Ishikawa (cell line): ENCODE results near the gene NUDT15.
A peak's percentile ranks its signal among the peaks of the same experiment; 100 is the strongest.

Source experiments
- CEBPB ChIP-seq: IDR thresholded peaks from 2 replicates; pipeline ENCODE4 v1.6.1; 2012
- CREB1 ChIP-seq: IDR thresholded peaks from 2 replicates; pipeline ENCODE4 v1.6.1; 2012; ENCODE audit warnings: low read depth
- EGR1 ChIP-seq: IDR thresholded peaks from 2 replicates; pipeline ENCODE4 v1.6.1; 2012
- EP300 ChIP-seq: IDR thresholded peaks from 2 replicates; pipeline ENCODE4 v1.6.1; 2012; ENCODE audit warnings: borderline replicate concordance
- FOXM1 ChIP-seq: IDR thresholded peaks from 2 replicates; pipeline ENCODE4 v1.6.1; 2012; ENCODE audit warnings: low read depth, borderline replicate concordance
- MAX ChIP-seq: IDR thresholded peaks from 2 replicates; pipeline ENCODE4 v1.6.1; 2012
- NFIC ChIP-seq: IDR thresholded peaks from 2 replicates; pipeline ENCODE4 v1.6.1; 2012
- RAD21 ChIP-seq: IDR thresholded peaks from 2 replicates; pipeline ENCODE4 v1.6.1; 2012; ENCODE audit warnings: low read depth
- TAF1 ChIP-seq: IDR thresholded peaks from 2 replicates; pipeline ENCODE4 v1.6.1; 2012; ENCODE audit warnings: low read depth, mild to moderate bottlenecking
- TCF12 ChIP-seq: IDR thresholded peaks from 2 replicates; pipeline ENCODE4 v1.6.1; 2012; ENCODE audit warnings: low read depth
- TEAD4 ChIP-seq: IDR thresholded peaks from 2 replicates; pipeline ENCODE4 v1.6.1; 2012
- YY1 ChIP-seq: IDR thresholded peaks from 2 replicates; pipeline ENCODE4 v1.6.1; 2012; ENCODE audit warnings: low read depth
- ZBTB7A ChIP-seq: IDR thresholded peaks from 2 replicates; pipeline ENCODE4 v1.6.1; 2012; ENCODE audit warnings: low read depth
- TF ChIP-seq, protein P1 (sequence below): IDR thresholded peaks from 2 replicates; pipeline ENCODE4 v1.6.1; 2012
- TF ChIP-seq, protein P2 (sequence below): IDR thresholded peaks from 2 replicates; pipeline ENCODE4 v1.6.1; 2012; ENCODE audit warnings: low read depth, mild to moderate bottlenecking

Gene NUDT15

GRCh38 chr13:48094781-48095502 is 57.4 kb downstream of the NUDT15 start, which contains the start of gene MED4:
TSS of gene MED4 (minus strand) at chr13:48095104. CDS start at chr13:48095078, 26 bp downstream.
- TF ChIP-seq YY1 (peak; percentile 97), TEAD4 (peak; percentile 62; the same call in 1 of the 2 replicates), EGR1 (peak; percentile 34; the same call in 1 of the 2 replicates), TAF1 (peak; percentile 98), NFIC (peak; percentile 34; the same call in 1 of the 2 replicates), CEBPB (no peak), EP300 (peak; percentile 25; the same call in 1 of the 2 replicates), TCF12 (peak; percentile 70), RAD21 (peak; percentile 30; the same call in 1 of the 2 replicates), CREB1 (peak; percentile 66), MAX (peak; percentile 84), FOXM1 (no peak; the same call in 1 of the 2 replicates), ZBTB7A (no peak)
- TF ChIP-seq, protein P1, sequence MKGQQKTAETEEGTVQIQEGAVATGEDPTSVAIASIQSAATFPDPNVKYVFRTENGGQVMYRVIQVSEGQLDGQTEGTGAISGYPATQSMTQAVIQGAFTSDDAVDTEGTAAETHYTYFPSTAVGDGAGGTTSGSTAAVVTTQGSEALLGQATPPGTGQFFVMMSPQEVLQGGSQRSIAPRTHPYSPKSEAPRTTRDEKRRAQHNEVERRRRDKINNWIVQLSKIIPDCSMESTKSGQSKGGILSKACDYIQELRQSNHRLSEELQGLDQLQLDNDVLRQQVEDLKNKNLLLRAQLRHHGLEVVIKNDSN: 0 out of 2 replicates have a peak, but pooled peaks have one; percentile 9
- TF ChIP-seq, protein P2, sequence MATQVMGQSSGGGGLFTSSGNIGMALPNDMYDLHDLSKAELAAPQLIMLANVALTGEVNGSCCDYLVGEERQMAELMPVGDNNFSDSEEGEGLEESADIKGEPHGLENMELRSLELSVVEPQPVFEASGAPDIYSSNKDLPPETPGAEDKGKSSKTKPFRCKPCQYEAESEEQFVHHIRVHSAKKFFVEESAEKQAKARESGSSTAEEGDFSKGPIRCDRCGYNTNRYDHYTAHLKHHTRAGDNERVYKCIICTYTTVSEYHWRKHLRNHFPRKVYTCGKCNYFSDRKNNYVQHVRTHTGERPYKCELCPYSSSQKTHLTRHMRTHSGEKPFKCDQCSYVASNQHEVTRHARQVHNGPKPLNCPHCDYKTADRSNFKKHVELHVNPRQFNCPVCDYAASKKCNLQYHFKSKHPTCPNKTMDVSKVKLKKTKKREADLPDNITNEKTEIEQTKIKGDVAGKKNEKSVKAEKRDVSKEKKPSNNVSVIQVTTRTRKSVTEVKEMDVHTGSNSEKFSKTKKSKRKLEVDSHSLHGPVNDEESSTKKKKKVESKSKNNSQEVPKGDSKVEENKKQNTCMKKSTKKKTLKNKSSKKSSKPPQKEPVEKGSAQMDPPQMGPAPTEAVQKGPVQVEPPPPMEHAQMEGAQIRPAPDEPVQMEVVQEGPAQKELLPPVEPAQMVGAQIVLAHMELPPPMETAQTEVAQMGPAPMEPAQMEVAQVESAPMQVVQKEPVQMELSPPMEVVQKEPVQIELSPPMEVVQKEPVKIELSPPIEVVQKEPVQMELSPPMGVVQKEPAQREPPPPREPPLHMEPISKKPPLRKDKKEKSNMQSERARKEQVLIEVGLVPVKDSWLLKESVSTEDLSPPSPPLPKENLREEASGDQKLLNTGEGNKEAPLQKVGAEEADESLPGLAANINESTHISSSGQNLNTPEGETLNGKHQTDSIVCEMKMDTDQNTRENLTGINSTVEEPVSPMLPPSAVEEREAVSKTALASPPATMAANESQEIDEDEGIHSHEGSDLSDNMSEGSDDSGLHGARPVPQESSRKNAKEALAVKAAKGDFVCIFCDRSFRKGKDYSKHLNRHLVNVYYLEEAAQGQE: no peak

GRCh38 chr13:48096670-48097069 is 59.1 kb downstream of the NUDT15 start:
- TF ChIP-seq TCF12 (no peak), FOXM1 (no peak), EGR1 (no peak), TEAD4 (no peak), YY1 (no peak), NFIC (no peak), RAD21 (no peak), ZBTB7A (no peak), MAX (no peak), CEBPB (no peak), TAF1 (no peak), CREB1 (no peak), EP300 (no peak)
- TF ChIP-seq, protein P1: no peak
- TF ChIP-seq, protein P2: no peak
